NT2/D1 (cell line): ENCODE results near the gene SOX6.

Experiments
- DNase-seq: peaks from one replicate; pipeline ENCODE4 v3.0.0-alpha.2; 2011; ENCODE audit warnings: low read depth, low spot score
- H3K27me3 ChIP-seq: 2 replicates; pipeline ENCODE4 v1.6.0; 2011; ENCODE audit warnings: mild to moderate bottlenecking; ENCODE audit not compliant: insufficient read length, insufficient read depth
- H3K36me3 ChIP-seq: 2 replicates; pipeline ENCODE4 v1.6.1; 2011; ENCODE audit warnings: mild to moderate bottlenecking, low read length, mixed read lengths; ENCODE audit not compliant: insufficient read depth, insufficient read length
- H3K4me1 ChIP-seq: 2 replicates; pipeline ENCODE4 v1.5.1; 2011; ENCODE audit not compliant: insufficient read depth, insufficient read length
- H3K4me3 ChIP-seq: 2 replicates; pipeline ENCODE4 v1.5.1; 2011; ENCODE audit warnings: low read depth; ENCODE audit not compliant: insufficient read length
- H3K9ac ChIP-seq: 2 replicates; pipeline ENCODE4 v1.6.0; 2011; ENCODE audit warnings: low read depth; ENCODE audit not compliant: insufficient read length
- H3K9me3 ChIP-seq: 2 replicates; pipeline ENCODE4 v1.5.1; 2011; ENCODE audit warnings: mild to moderate bottlenecking, low read length; ENCODE audit not compliant: insufficient read depth
- SUZ12 ChIP-seq: IDR thresholded peaks from 2 replicates; pipeline ENCODE4 v1.6.1; 2011; ENCODE audit not compliant: insufficient read length, insufficient read depth; ENCODE audit errors: extremely low read depth
- YY1 ChIP-seq: IDR thresholded peaks from 2 replicates; pipeline ENCODE4 v1.6.1; 2011; ENCODE audit not compliant: insufficient read length, insufficient read depth
- ZNF274 ChIP-seq: IDR thresholded peaks from 2 replicates; pipeline ENCODE4 v1.6.1; 2011; ENCODE audit warnings: mild to moderate bottlenecking, low read depth, low read length

Gene SOX6

DNA sequence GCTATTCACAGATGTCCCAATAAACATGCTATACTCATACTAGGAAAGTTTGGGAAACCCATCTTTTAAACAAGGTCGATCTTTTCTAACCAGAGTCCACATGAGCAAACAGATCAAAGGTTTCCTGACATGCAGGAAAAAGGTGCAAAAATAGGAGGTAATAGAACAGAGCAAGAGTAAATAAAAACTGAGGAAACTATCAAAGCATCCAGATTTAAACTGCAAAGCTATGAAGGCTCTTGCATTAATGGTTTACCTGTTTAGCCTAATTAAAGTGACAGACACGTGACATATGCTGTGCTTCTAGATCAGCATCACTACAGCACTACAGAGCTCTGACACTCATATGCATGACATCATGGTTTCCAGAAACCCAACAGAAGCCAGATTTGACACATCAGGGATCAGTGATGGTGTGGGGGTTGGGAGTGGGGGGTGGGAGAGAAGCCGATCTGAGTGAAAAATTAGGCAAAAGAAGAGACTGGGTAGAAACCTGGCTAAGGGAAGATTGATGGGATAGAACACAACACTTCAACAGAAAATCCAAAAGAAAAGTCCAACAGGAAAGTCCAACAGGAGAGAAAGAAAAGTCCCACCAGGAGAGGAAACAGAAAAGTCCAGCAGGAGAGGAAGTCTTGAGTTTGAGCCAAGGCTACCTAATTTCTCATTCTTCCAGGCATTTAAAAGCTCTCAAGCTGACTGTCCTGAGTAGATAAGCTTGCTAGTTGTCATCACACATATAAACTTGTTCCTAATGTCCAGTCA lies 262.3 kb downstream of the SOX6 start:
- H3K4me3 ChIP-seq = no peak overlapping the region
- no peak for DNase-seq
- TF ChIP-seq YY1 = no peak
- TF ChIP-seq SUZ12 = no peak
- no peak for TF ChIP-seq ZNF274
- no peaks in the 10 kb centered on the region for H3K4me1 ChIP-seq
- H3K36me3 ChIP-seq = no peaks in the 10 kb centered on the region
- H3K9me3 ChIP-seq = no peaks in the 10 kb centered on the region
- no peak overlapping the region for H3K9ac ChIP-seq
- H3K27me3 ChIP-seq = no peaks in the 10 kb centered on the region

DNA sequence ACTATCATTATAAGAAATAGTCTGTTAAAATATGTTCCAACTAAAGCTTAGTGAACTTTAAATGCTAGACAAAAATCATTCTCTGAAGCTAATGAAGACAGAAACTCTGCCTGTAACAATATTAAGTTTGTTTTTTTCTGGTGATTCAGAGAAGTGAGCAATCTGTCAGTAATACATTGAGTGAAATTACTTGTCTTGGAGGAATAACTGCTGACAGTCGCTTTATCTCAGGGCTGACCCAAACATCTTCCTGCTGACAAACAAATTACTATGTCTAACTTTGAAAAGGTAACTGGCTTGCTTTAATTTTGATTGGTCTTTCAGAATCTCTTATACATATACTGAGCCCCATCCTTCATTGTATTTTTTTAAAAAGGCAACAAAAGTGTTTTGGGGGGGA lies 264.5 kb downstream of the SOX6 start:
- no peak overlapping the region for H3K9ac ChIP-seq
- no peaks in the 10 kb centered on the region for H3K9me3 ChIP-seq
- no peaks in the 10 kb centered on the region for H3K4me1 ChIP-seq
- no peaks in the 10 kb centered on the region for H3K36me3 ChIP-seq
- H3K27me3 ChIP-seq = no peaks in the 10 kb centered on the region
- no peak overlapping the region for H3K4me3 ChIP-seq
- TF ChIP-seq YY1 (no peak), ZNF274 (no peak), SUZ12 (no peak)
- no peak for DNase-seq

DNA sequence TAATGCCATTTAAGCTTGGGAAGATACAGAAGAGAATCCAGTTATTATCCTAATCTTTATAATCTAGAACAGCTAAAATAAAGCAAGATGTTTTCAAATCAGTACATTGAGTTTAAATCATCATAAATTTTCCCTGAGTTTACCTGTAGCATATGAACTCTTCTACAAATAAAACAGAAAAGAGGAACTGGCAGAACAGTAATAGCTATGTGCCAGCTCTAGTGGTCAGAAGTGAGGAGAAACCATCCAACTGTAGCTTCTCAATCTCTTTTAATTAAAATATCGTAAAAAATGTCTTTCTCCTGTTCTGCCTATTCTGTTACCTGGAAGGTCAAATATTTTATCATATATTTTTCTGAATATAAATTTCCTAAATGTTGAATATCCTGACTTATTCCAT lies 266.9 kb downstream of the SOX6 start:
- no peak for TF ChIP-seq SUZ12
- no peak for TF ChIP-seq ZNF274
- TF ChIP-seq YY1 = no peak
- Histone ChIP-seq H3K4me3 (no peak overlapping the region), H3K4me1 (no peaks in the 10 kb centered on the region)

DNA sequence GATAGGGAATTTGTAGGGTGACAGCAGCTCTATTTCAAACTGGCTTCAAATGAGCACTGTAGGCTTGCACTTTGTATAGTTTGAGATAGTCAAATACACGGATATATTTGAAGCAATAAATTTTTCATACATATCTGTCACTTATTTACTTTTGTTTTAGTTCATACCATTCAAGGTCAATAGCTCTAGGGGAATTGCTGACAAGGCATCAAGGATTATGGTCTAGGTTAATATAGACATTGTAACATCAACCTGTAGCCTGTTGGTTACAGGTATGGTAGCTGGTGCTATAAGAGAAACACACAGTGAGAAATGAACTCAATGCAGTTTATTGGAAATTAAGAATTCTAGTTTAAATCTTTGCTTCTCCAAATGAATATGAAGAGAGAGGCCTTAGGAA lies 267.6 kb downstream of the SOX6 start:
- TF ChIP-seq SUZ12 (no peak), ZNF274 (no peak), YY1 (no peak)
- no peak for DNase-seq
- H3K27me3 ChIP-seq = no peaks in the 10 kb centered on the region
- H3K9me3 ChIP-seq = no peaks in the 10 kb centered on the region
- H3K9ac ChIP-seq = no peak overlapping the region
- H3K4me3 ChIP-seq = no peak overlapping the region
- H3K4me1 ChIP-seq = no peaks in the 10 kb centered on the region
- H3K36me3 ChIP-seq = no peaks in the 10 kb centered on the region

More for the DNA sequence above, 266.9 kb downstream of the SOX6 start:
- no peak overlapping the region for H3K9ac ChIP-seq
- no peaks in the 10 kb centered on the region for H3K27me3 ChIP-seq
- no peaks in the 10 kb centered on the region for H3K36me3 ChIP-seq
- no peak for DNase-seq
- no peaks in the 10 kb centered on the region for H3K9me3 ChIP-seq

DNA sequence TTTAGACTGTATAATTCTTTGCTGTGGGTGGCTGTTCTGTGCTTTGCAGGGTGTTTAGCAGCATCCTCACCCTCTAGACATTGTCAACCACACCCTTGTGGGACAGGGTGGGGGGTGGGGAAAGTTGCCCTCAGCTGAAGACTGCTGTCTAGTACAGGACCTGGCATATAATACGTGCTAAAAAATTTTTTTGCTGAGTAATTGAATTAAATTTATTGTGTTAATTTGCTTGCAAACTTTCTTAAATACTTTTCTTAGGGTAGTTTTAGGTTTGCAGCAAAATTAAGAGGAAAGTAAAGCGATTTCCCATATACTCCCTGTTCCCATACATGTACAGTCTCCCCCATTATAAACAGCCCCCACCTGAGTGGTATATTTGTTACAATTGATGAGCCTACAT lies 268.5 kb downstream of the SOX6 start:
- Histone ChIP-seq H3K4me3 (no peak overlapping the region), H3K36me3 (no peaks in the 10 kb centered on the region), H3K9me3 (no peaks in the 10 kb centered on the region), H3K4me1 (no peaks in the 10 kb centered on the region), H3K27me3 (no peaks in the 10 kb centered on the region), H3K9ac (no peak overlapping the region)
- no peak for TF ChIP-seq ZNF274
- TF ChIP-seq YY1 = no peak
- no peak for TF ChIP-seq SUZ12
- no peak for DNase-seq

DNA sequence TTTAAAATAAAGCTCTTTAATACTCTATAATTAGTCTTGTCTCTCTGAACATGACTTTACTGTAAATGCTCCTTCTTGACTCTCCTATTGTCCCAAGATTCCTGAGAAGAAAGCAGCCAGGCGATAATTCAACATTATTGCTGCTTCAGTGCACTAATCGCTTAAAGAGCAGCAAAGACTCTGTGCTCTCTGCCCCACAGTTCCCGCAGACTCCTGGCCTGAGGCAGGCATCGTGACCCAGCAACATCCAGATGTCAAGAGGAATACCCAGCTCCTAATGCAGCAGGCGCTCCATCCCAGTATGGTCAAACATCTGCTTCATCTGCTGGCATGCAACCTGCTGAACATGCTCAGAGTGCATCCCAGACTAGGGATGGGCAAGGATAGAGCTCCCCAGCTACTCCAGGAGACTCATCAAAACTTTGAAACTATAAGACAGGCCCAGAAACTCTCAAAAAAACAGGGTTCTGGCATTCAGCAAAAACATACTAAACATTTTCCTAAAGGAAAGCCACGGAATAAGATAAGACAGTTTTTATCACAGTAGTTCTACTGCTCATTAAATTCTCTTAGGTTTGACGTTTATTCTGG lies 270.0 kb downstream of the SOX6 start:
- Histone ChIP-seq H3K36me3 (no peaks in the 10 kb centered on the region), H3K4me1 (no peaks in the 10 kb centered on the region), H3K9me3 (no peaks in the 10 kb centered on the region), H3K4me3 (no peak overlapping the region), H3K27me3 (no peaks in the 10 kb centered on the region), H3K9ac (no peak overlapping the region)
- DNase-seq = no peak
- TF ChIP-seq YY1 (no peak), ZNF274 (no peak)

DNA sequence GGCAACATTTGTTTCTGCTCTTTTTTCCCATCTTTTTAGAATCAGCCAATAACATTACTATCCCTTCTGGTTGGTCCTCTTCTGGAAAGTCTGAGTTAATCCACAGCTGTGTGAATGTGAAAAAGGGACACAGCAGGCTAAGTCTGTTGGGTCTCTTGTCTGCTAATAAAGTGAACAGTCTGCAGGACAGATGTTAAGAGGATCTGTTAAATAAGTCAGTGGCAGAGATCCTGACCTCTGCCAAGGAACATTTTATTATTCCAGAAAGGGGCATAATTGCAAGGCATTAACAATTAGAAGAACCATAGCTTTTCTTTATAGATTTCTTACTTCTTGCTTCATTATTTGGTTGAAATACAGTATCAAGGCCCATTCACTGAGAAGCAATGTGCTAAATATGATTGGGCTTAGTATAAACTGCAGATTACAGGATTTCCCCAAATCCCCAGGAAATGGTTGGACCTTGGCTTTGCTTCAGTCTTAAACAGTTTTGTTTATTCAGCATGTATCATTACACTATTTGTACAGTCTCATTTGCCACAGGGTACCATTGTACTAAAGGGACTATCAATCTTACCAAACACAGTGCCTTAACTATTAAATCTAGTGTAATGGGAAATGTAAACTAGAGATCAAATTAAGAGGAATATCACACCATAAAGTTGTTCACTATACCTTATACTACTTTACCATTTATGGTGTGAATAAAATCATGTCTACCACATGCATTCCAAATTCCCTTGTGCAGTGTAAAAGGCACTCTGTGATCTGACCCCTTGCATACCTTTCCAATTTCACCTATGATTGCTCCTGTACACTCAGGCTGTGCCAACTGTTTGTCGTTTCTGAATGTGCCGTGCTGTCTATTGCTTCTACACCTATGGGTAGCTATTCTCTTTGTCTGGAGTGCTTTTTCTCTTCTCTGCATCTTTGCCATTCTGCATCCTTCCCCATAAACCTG lies 274.0 kb downstream of the SOX6 start:
- no peak for DNase-seq
- no peaks in the 10 kb centered on the region for H3K36me3 ChIP-seq
- TF ChIP-seq SUZ12 = no peak
- TF ChIP-seq ZNF274 = no peak
- no peak for TF ChIP-seq YY1

More for the DNA sequence above, 274.0 kb downstream of the SOX6 start:
- Histone ChIP-seq H3K27me3 (no peaks in the 10 kb centered on the region), H3K4me1 (no peaks in the 10 kb centered on the region), H3K9me3 (no peaks in the 10 kb centered on the region), H3K4me3 (no peak overlapping the region), H3K9ac (no peak overlapping the region)
